Caco-2 (cell line): ENCODE measurements around the gene ZNF664. TPM values are rescaled to one million over a fixed set of nuclear protein-coding genes. Genes with fewer than 3 reads are reported as not detected.

ENCODE experiments used
- BruUV-seq: library from RNA; stranded (reverse); fragments of 400-500 nt; replicated peaks from 2 replicates; lab custom pipeline; 2021; lab: Mats Ljungman, UMichigan
- CTCF ChIA-PET: fragments of 300-600 bp; sonication (Branson Sonifier 250); formaldehyde crosslinking; loops from one replicate; lab custom pipeline; 2022; ENCODE audit warnings: antibody characterized with exemption; lab: Charles Lee
- POLR2A ChIA-PET: fragments of 300-600 bp; sonication (Branson Sonifier 250); formaldehyde crosslinking; loops from one replicate; lab custom pipeline; 2022; ENCODE audit warnings: antibody characterized with exemption; lab: Charles Lee
- DNase-seq, 2 experiments: peaks; one replicate each; pipeline versions ENCODE4 v3.0.0 to v3.0.0-alpha.2; 2020 to 2022
- H3K27me3 ChIP-seq: replicated peaks from 2 replicates; pipeline ENCODE4 v1.6.0; 2011; ENCODE audit warnings: low read length; ENCODE audit not compliant: control insufficient read depth, insufficient read depth
- H3K36me3 ChIP-seq: 2 replicates; pipeline ENCODE4 v1.5.1; 2011; ENCODE audit warnings: low read length; ENCODE audit not compliant: control insufficient read depth, insufficient read depth
- H3K4me1 ChIP-seq: fragments of 250-450 bp; sonication (Bioruptor Pico); 2 replicates; pipeline ENCODE4 v1.5.1; 2020; ENCODE audit warnings: mild to moderate bottlenecking
- H3K4me3 ChIP-seq: 2 replicates; pipeline ENCODE4 v1.5.1; 2011; ENCODE audit warnings: low read depth, mild to moderate bottlenecking, control low read depth, low read length
- H3K9me3 ChIP-seq: fragments of 250-450 bp; sonication (Bioruptor Pico); 2 replicates; pipeline ENCODE4 v1.5.1; 2020; ENCODE audit warnings: mild to moderate bottlenecking, moderate library complexity
- H3K27ac Mint-ChIP-seq: one replicate; pipeline ENCODE4 v1.8.0; 2022; ENCODE audit warnings: mixed read lengths; ENCODE audit not compliant: unreplicated experiment
- H3K27me3 Mint-ChIP-seq: one replicate; pipeline ENCODE4 v1.8.0; 2022; ENCODE audit warnings: mixed read lengths; ENCODE audit not compliant: insufficient read depth, unreplicated experiment
- H3K36me3 Mint-ChIP-seq: one replicate; pipeline ENCODE4 v1.8.0; 2022; ENCODE audit warnings: mild to moderate bottlenecking, mixed read lengths; ENCODE audit not compliant: insufficient read depth, unreplicated experiment
- H3K4me1 Mint-ChIP-seq: one replicate; pipeline ENCODE4 v1.8.0; 2022; ENCODE audit warnings: low read depth, mixed read lengths; ENCODE audit not compliant: unreplicated experiment
- H3K4me3 Mint-ChIP-seq: one replicate; pipeline ENCODE4 v1.8.0; 2022; ENCODE audit warnings: mild to moderate bottlenecking, moderate library complexity, mixed read lengths; ENCODE audit not compliant: unreplicated experiment
- H3K9me3 Mint-ChIP-seq: one replicate; pipeline ENCODE4 v1.8.0; 2022; ENCODE audit warnings: mixed read lengths; ENCODE audit not compliant: unreplicated experiment
- CTCF ChIP-seq, 2 experiments: fragments of 200-600 bp in 1 of 2; IDR thresholded peaks; 1 replicate in 1 of 2; 2 replicates in 1 of 2; pipeline versions ENCODE4 v1.5.1 to v1.8.0; 2011 to 2022; ENCODE audit warnings: antibody characterized with exemption in 1 of 2, control low read depth in 1 of 2, inconsistent platforms in 1 of 2, low read depth in 1 of 2, low read length in 1 of 2, mild to moderate bottlenecking in 1 of 2, moderate library complexity in 1 of 2; ENCODE audit not compliant: insufficient read depth in 1 of 2, severe bottlenecking in 1 of 2, unreplicated experiment in 1 of 2
- intact Hi-C: fragments of 100-400 bp; cut with micrococcal nuclease; formaldehyde crosslinking; loops from one replicate; pipeline ENCODE4 v1.10.0; 2022; ENCODE audit not compliant: unreplicated experiment
- total RNA-seq: library from RNA; stranded (reverse); gene quantifications from 2 replicates; pipeline ENCODE4 v1.2.3, GENCODE V29; 2022

ZNF664 gene
- total RNA-seq, 1 experiment from 2014 or later = 117 TPM

- POLR2A ChIA-PET = no interaction called here
- H3K36me3 ChIP-seq = no peaks in the 10 kb centered on the region
- CTCF ChIA-PET = no interaction called here
- no TSS peak for BruUV-seq
- H3K9me3 ChIP-seq = no peaks in the 10 kb centered on the region
- H3K4me1 ChIP-seq = no peaks in the 10 kb centered on the region
- Mint-ChIP-seq H3K4me3 (no peak overlapping the region), H3K27me3 (no peaks in the 10 kb centered on the region), H3K27ac (no peak overlapping the region), H3K36me3 (no peaks in the 10 kb centered on the region), H3K9me3 (no peaks in the 10 kb centered on the region), H3K4me1 (no peaks in the 10 kb centered on the region)
- no peak for DNase-seq
- H3K27me3 ChIP-seq = no peaks in the 10 kb centered on the region
- intact Hi-C loops = no loop called here
- no peak for TF ChIP-seq CTCF (IDR thresholded peaks at IDR 0.05; ENCODE audit: insufficient read depth in 1 of 2, low read depth in 1 of 2, low read length in 1 of 2, severe bottlenecking in 1 of 2, unreplicated experiment in 1 of 2)
- H3K4me3 ChIP-seq = no peak overlapping the region
Measured at GRCh38 chr12:123963821-123964220, 9.2 kb upstream of the ZNF664 start.

DNA sequence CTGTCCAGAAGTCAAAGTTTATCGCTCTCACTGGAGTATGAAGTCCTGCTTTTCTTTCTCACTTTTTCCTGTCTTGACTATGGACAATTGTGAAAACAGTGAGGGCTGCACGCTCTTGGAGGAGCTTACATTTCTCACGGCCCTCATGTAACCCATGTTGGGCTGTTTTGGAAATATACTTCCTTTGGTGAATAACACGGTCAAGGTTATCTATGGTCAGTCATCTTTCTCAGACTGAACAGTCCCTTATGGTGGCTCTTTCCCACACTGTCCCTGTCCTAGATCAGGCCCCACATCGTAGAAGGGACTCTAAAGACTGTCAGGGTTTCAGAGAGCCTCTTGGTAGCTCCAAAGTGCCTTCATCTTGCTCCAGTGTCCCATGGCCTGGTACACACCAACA is 7.6 kb upstream of the ZNF664 start:
- no peaks in the 10 kb centered on the region for H3K9me3 ChIP-seq
- no peaks in the 10 kb centered on the region for H3K27me3 ChIP-seq
- Mint-ChIP-seq H3K4me1 (no peaks in the 10 kb centered on the region), H3K36me3 (peaks cover 9% of the 10 kb centered on the region), H3K27ac (no peak overlapping the region), H3K27me3 (no peaks in the 10 kb centered on the region), H3K9me3 (no peaks in the 10 kb centered on the region), H3K4me3 (no peak overlapping the region)
- DNase-seq = no peak
- H3K4me3 ChIP-seq = no peak overlapping the region
- no TSS peak for BruUV-seq
- TF ChIP-seq CTCF (IDR thresholded peaks at IDR 0.05; ENCODE audit: insufficient read depth in 1 of 2, low read depth in 1 of 2, low read length in 1 of 2, severe bottlenecking in 1 of 2, unreplicated experiment in 1 of 2) = no peak
- no peaks in the 10 kb centered on the region for H3K4me1 ChIP-seq
- no peaks in the 10 kb centered on the region for H3K36me3 ChIP-seq
- intact Hi-C loops = no loop called here
- POLR2A ChIA-PET = no interaction called here
- CTCF ChIA-PET = no interaction called here

DNA sequence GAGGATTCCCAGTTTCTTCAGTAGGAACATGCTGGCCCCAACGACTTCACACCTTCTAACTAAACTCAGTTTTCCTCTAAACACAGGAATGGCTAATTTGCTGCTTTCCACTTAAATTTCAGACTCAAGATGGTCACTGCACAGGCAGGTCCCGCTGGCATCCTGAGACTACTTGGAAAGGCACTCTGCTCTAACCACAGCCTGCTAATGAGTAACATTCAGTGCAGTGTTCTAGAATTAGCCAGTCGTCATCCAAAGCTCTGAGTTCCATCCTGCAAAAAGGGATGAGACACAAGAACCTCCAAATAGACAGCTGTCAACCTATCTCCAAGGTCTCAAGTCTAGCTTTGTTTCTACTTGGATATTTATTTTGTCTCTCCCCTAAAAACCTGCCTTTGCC is 6.4 kb upstream of the ZNF664 start:
- H3K27me3 Mint-ChIP-seq = no peaks in the 10 kb centered on the region

More for the DNA sequence above, 6.4 kb upstream of the ZNF664 start:
- no peak for DNase-seq
- Mint-ChIP-seq H3K9me3 (no peaks in the 10 kb centered on the region), H3K4me3 (no peak overlapping the region), H3K4me1 (no peaks in the 10 kb centered on the region), H3K27ac (no peak overlapping the region), H3K36me3 (peaks cover 10% of the 10 kb centered on the region)
- Histone ChIP-seq H3K4me3 (no peak overlapping the region), H3K4me1 (no peaks in the 10 kb centered on the region), H3K27me3 (no peaks in the 10 kb centered on the region), H3K36me3 (no peaks in the 10 kb centered on the region), H3K9me3 (no peaks in the 10 kb centered on the region)
- no TSS peak for BruUV-seq
- CTCF ChIA-PET = no interaction called here
- no peak for TF ChIP-seq CTCF (IDR thresholded peaks at IDR 0.05; ENCODE audit: insufficient read depth in 1 of 2, low read depth in 1 of 2, low read length in 1 of 2, severe bottlenecking in 1 of 2, unreplicated experiment in 1 of 2)
- POLR2A ChIA-PET = interaction anchor here (0.6 kb wide), 1 partner anchor 240 kb away, joined by 3 read pairs; no protein-coding TSS in a partner anchor
- intact Hi-C loops = no loop called here
